T1000 (cell line): Measurements from ENCODE around the gene CAPN15.

Experiments used
- DNase-seq: peaks from one replicate; lab custom pipeline; 2025; ENCODE audit warnings: mixed read lengths; lab: John Stamatoyannopoulos, UW

CAPN15 gene

DNA sequence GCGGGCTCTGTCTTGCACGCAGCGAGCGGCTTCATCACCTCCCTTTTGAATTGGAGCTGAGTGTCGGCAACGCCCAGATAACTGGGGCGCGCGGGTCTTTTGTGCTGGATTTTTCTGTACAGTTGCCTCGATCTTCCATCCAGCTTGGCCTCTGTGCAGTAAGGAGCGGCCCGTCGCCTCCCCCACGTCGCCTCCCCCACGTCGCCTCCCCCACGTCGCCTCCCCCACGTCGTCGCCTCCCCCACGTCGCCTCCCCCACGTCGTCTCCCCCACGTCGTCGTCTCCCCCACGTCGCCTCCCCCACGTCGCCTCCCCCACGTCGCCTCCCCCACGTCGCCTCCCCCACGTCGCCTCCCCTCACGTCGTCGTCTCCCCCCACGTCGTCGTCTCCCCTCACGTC lies 17.0 kb downstream of the CAPN15 start:
- no peak for DNase-seq

DNA sequence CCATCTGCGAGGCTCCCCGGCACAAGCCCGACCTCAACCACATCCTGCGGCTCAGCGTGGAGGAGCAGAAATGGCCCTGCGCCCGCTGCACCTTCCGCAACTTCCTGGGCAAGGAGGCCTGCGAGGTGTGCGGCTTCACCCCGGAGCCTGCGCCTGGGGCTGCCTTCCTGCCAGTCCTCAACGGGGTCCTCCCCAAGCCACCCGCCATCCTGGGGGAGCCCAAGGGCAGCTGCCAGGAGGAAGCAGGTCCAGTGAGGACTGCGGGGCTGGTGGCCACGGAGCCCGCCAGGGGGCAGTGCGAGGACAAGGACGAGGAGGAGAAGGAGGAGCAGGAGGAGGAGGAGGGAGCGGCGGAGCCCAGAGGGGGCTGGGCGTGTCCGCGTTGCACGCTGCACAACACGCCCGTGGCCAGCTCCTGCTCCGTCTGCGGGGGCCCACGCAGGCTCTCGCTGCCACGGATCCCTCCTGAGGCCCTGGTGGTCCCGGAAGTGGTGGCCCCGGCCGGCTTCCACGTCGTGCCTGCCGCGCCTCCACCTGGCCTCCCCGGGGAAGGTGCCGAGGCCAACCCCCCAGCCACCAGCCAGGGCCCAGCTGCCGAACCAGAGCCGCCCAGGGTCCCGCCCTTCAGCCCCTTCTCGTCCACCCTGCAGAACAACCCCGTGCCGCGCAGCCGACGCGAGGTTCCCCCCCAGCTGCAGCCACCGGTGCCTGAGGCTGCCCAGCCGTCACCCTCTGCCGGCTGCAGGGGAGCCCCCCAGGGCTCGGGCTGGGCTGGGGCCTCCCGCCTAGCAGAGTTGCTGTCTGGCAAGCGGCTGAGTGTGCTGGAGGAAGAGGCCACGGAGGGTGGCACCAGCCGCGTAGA lies 19.6 kb downstream of the CAPN15 start:
- DNase-seq = peak; percentile 69

GRCh38 chr16:548586-548985 lies 21.1 kb downstream of the CAPN15 start:
- no peak for DNase-seq

- DNase-seq = no peak
Measured at GRCh38 chr16:549544-550263, 22.2 kb downstream of the CAPN15 start.

DNA sequence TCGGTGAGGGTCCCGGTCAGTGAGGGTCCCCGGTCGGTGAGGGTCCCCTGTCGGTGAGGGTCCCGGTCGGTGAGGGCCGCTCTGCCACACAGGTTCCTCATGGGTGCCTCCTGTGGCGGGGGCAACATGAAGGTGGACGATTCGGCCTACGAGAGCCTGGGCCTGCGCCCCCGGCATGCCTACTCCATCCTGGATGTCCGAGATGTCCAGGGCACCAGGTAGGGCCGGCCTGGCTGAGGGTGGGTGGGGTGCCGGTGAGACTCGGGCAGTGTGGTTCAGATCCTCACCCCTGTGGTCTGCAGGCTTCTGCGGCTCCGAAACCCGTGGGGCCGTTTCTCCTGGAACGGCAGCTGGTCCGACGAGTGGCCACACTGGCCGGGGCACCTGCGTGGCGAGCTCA lies 23.7 kb downstream of the CAPN15 start:
- DNase-seq = no peak

GRCh38 chr16:552171-552570 lies 24.7 kb downstream of the CAPN15 start:
- DNase-seq = no peak

DNA sequence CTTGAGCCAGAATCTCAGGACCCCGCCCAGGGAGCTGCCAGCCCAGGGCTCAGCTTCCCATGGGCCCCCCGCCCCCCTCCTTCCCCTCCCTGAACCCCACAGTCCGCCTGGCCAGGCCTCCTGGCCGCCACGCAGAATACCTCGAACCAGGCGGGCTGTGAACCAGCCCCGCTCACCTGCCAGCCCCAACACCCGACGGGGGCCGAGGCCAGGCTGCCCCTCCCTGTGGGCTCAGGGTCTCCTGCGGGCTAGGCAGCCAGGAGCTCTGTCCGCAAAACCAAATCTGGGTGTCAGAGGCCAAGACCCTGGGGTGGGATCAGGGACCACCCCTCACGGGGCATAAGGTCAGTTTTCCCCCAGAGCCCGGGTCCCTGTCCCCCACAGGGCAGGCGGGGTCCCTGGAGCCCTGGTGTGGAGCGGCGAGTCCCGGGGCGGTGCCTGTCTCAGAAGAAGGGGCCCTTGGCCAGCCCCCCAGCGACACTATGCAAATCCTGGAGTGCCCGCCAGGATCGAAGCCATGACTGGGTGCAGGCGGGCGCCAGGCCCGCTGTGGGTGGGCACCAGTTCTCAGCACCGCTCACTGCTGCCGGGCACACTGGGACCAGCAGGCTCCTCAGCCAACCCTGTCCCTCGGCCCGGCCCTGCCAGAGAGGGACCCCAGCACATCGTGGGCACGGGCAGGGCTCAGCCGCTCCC lies 26.2 kb downstream of the CAPN15 start:
- no peak for DNase-seq

DNA sequence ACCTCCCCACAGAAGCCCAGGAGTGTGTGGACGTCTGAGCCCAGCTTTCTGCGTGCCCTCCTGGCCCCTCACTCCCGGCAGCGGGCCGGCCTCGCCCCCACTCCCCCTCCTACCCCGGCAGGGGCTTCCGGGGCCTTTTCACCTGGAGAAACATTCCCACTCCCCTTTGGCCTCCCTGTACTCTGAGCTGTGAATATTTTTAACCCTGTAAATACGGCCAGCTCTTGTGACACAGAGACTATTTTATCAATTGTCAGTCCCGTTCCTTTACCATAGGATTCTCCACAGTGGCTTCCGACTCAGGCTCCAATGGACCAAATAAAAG lies 26.7 kb downstream of the CAPN15 start:
- no peak for DNase-seq

DNA sequence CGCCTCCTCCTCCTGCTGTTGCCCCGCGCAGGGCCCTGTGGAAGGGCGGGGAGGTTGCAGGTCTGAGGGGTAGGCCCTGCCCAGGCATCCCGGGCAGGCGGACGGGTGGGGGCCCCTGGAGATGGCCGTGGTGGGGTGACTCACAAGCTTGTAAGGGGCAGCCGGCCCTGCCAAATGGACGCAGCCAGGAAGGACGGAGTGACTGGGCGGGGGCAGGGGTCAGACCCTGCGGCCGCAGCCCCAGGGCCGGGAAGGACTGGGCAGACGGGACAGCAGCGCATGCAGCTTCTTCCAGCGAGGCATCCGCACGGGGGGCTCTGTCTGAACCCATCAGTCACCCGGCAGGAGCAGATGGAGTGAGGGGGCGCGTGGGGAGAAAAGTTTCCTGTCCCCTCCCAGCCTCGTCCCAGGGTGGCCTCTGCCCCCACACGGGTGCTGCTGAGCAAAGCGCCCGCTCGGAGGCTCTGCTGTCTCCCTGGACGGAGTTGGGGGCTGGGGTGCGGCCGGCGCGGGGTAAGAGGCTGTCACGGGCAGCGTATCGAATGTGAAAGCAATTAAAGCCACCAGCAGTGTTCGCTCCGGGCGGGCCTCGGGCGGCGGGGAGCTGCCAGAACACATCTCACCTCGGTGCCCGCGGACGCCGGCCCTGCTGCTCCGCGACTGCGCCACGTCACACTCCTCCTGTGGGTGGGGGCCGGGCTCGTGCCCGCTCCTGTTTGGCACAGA lies 27.3 kb downstream of the CAPN15 start:
- no peak for DNase-seq

GRCh38 chr16:555528-556473 lies 28.3 kb downstream of the CAPN15 start:
- no peak for DNase-seq

- no peak for DNase-seq
Measured at GRCh38 chr16:556474-557173, 29.1 kb downstream of the CAPN15 start.

DNA sequence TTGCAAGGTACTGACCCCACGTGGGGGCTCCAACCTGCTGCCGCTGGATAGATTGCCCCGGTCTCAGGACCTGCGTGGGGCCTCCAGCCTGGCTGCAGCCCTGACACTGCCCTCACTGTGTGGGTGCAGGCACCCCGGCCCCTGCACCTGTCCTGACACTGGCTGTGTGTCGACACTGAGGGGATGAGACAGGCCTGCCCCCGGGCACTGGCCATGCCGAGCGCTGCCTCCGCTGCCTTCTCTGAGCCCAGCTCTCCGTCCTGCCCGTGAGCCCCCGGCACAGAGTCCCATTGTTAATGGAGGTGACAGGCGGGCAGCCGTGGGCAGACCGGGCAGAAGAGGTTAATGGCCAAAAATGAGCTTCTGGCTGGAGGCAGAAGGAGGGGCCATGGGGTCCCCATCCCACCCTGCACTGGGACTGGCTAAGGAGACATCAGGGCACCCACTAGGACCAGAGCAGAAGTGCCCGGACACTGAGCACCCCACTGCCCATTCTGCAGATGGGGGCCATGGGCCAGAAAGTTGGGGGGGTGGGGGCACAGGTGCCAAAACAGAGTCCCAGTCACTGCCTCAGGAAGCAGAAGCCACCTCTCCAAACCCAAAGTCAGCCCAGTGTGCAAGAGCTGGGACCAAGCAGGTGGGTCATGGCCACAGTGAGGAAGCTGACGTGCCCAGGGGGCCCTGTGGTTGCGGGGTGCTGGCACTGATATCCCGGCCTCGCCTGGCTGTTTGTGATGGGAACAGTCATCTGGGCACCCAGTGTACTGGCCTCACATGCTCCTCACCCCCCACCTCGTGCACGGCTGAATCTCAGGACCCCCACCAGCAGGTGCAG lies 30.2 kb downstream of the CAPN15 start:
- no peak for DNase-seq

DNA sequence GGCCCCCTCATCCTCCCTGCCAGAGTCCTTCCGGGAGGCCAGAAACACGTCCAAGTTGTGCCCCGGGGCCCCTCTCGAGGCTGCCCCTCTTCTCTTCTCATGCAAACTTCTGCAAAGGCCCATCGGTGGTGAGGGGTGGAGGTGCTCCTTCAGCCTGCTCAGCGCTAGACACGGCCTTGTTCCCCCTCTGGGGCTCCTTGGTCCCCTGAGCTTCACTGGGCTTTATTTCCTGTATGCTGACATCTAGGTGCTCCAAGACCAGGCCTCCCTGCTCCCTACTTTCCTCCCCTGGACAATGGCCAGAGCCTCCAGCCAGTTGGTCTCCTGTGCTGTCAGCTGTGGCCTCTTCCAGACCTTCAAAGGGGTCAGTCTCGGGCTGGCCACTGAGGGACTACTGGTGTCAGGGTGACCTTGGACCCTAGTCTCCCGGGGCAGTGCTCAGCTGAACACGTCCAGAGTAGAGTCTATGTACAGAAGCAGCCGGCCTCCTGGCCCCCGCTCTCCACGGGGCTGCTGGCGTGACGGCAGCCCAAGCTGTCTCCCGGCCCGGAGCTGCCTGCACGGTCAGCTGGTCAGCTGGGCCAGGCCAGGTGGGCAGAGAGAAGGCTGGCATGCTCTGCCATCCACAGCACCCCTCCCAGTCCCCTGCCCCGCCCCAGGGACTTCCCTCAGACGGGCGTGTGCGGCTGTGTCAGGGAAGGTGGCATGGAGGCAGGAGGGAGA lies 30.9 kb downstream of the CAPN15 start:
- DNase-seq = no peak

- no peak for DNase-seq
Measured at GRCh38 chr16:559021-559380, 31.5 kb downstream of the CAPN15 start.

DNA sequence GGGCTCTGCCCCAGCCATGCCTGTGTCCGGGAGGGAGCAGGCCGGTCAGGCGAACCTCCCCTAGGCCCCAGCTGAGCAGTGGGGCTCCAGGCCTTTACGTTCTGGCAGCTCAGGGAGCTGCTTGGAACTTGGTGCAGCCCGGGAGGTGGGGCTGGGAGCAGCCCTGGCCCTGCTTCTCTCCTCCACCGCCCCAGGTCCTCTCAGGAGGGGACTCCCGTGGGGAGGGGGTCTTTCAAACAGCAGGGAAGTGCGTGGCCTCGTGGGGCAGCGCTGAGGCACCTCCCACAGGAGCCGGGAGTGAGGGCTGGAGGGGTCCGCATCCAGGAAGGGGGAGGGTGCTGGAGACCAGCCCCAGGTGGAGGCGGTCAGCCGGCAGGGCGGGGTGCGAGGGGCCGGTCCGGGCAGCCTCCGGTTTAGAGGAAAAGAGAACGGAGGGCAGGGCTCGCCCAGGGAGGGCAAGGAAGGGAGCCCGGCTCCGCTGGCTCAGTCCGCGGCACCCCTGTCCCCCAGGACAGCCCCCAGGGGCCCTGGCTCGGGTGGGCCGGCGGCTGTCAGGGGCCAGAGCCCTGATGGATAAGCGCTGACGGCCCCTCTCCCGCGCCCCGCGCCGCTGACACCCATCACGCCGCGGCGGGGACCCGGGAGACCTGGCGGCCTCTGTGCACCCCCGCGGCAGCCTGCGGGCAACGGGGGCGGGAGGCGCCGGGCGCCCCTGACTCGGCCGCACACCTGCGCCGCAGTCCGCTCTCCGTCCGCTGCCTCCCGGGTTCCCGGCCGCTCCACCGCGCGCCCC lies 32.1 kb downstream of the CAPN15 start:
- DNase-seq = no peak

GRCh38 chr16:560204-560700 lies 32.7 kb downstream of the CAPN15 start, which contains the start of gene PRR35:
Gene PRR35, plus strand, starts transcription at chr16:560394. Its CDS starts 2,901 bp downstream, at chr16:563295.
- DNase-seq = no peak

DNA sequence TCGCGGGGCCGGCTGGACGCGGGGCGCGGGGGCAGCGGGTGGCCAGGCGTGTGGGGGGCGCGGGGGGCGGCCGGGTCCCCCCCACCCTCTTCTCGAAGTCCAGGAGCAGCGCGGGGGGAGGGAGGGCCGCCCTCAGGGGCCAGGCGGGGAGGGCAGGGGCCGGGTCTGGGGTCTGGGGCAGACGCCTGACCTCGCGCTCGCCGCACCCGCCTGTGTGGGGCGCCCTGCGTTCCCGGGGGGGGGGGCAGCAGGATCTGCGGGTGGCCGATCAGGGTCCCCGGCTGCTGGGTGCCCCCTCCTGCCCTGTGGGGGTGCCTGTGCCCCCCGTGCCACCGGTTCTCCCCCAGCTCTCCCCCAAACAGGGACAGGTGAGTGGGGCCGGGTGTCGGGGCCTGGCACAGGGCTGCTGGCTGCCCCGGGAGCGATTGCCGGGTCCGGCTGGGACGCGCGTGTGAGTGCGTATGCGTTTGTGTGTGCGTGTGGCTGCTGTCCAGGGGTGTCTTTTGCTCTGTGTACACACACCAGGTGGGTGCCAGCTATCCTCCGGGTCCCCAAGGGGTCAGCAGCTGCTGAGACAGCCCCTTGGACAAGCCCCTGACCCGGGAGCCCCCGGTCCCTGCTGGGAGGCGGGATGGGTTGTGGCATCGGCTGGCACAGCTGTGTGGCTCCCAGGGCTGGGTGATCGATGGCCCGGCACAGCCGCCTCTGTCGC lies 33.3 kb downstream of the CAPN15 start:
- DNase-seq = no peak
